Psoas muscle (tissue), 8 donors: ENCODE data around the gene RTKN2. TPM values are rescaled to one million over a fixed set of nuclear protein-coding genes. Genes with fewer than 3 reads are reported as not detected.

Source experiments
- ATAC-seq, 4 donors: fragments of 200-7000 bp; cut with Tn5 transposase; one replicate each; pipeline ENCODE4 v1.9.1; 2020; ENCODE audit warnings: moderate library complexity in 3 of 4, mild to moderate bottlenecking in 2 of 4
- DNase-seq, 2 donors: peaks; one replicate each; pipeline ENCODE4 v3.0.0-alpha.2; 2020
- H3K27ac ChIP-seq: fragments of 200-600 bp; one replicate; pipeline ENCODE4 v1.8.0; 2022
- H3K27me3 ChIP-seq, 3 donors: fragments of 200-600 bp in 1 of 3; one replicate each; pipeline versions ENCODE4 v1.6.1 to v1.8.0; 2013 to 2022; ENCODE audit warnings: low read length in 2 of 3, mild to moderate bottlenecking in 2 of 3, moderate library complexity in 1 of 3; ENCODE audit not compliant: insufficient read depth in 3 of 3
- H3K36me3 ChIP-seq, 2 donors: fragments of 200-600 bp in 1 of 2; one replicate each; pipeline versions ENCODE4 v1.6.1 to v1.8.0; 2013 to 2022; ENCODE audit warnings: low read depth in 1 of 2, mild to moderate bottlenecking in 1 of 2, moderate library complexity in 1 of 2; ENCODE audit not compliant: insufficient read depth in 1 of 2
- H3K4me1 ChIP-seq: fragments of 200-600 bp; one replicate; pipeline ENCODE4 v1.8.0; 2022
- H3K4me3 ChIP-seq: fragments of 200-600 bp; one replicate; pipeline ENCODE4 v1.8.0; 2022; ENCODE audit warnings: mild to moderate bottlenecking
- H3K9me3 ChIP-seq: fragments of 200-600 bp; one replicate; pipeline ENCODE4 v1.8.0; 2022
- CTCF ChIP-seq: fragments of 200-600 bp; IDR thresholded peaks from one replicate; pipeline ENCODE4 v1.8.0; 2022; ENCODE audit warnings: antibody characterized with exemption
- WGBS, 3 donors: extraction: QIAGEN DNeasy Blood & Tissue Kit; methylation state at CpG; one replicate each; pipeline versions ENCODE4 v1.1.6 to v1.1.7; 2013; 5-methylcytosine and 5-hydroxymethylcytosine counted together
- intact Hi-C, 2 donors: fragments of 100-400 bp; cut with DNase I; formaldehyde crosslinking; loops; one replicate each; pipeline versions ENCODE4 v1.11.0 to v1.14.2; 2022
- polyA plus RNA-seq, 3 donors: library from polyadenylated mRNA; stranded (reverse); fragments of 200-250 nt; gene quantifications; one replicate each; pipeline ENCODE4 v1.2.3, GENCODE V29; 2013
- total RNA-seq, 4 donors: library from RNA; stranded (reverse); fragmentation: NEBNext Ultra II Directional in 2 of 4; extraction: Animal tissue kit (Norgen Biotek cat#: 25700) in 2 of 4; gene quantifications; one replicate each; pipeline versions ENCODE4 v1.2.1 to v1.2.4, GENCODE V29; 2021 to 2023
- donor health status: healthy with polysubstance abuse.
- donor health status: DM: no; HTN: no; CAD: no; lungs with moderate emphysema.
- donor health status: Bipolar disorder and iron deficiency.
- donor health status: healthy.
- donor health status: DM: yes; HTN: yes; CAD: no.
- donor health status: DM: no; HTN: no; CAD: no.
- donor health status: DM: no; HTN: no; CAD: no.
- donor health status: DM: yes; HTN: yes; CAD: no.

Gene RTKN2
- total and polyA plus RNA-seq, 7 donors, result 0.01 to 0.09 (median 0.03) TPM; not detected in 3

- H3K36me3 ChIP-seq, result no peaks in the 10 kb centered on the region
- no peaks in the 10 kb centered on the region for H3K27me3 ChIP-seq
- intact Hi-C loops, result no loop called here
- TF ChIP-seq CTCF, result no peak
- no peak overlapping the region for H3K27ac ChIP-seq
- no peak overlapping the region for H3K4me3 ChIP-seq
- H3K4me1 ChIP-seq, result no peaks in the 10 kb centered on the region
- DNase-seq, result no peak
- ATAC-seq, result no peak
- WGBS, 3 donors, result 94 to 95% (median 94%) methylated on average over 5 of the region's 5 CpGs
- no peaks in the 10 kb centered on the region for H3K9me3 ChIP-seq
These were observed 84.5 kb downstream of the RTKN2 start for GRCh38 chr10:62183857-62184795.

- Histone ChIP-seq H3K27me3 (no peaks in the 10 kb centered on the region), H3K4me3 (no peak overlapping the region), H3K9me3 (no peaks in the 10 kb centered on the region), H3K4me1 (no peaks in the 10 kb centered on the region), H3K27ac (no peak overlapping the region), H3K36me3 (no peaks in the 10 kb centered on the region)
- 73 to 80% (median 77%) methylated on average over 3 of the region's 3 CpGs for WGBS, 3 donors
- ATAC-seq, result no peak
- intact Hi-C loops, result no loop called here
- DNase-seq, result no peak
- no peak for TF ChIP-seq CTCF
These were observed 85.2 kb downstream of the RTKN2 start for GRCh38 chr10:62183442-62183841.

- H3K27me3 ChIP-seq, result no peaks in the 10 kb centered on the region
- TF ChIP-seq CTCF, result no peak
- ATAC-seq (no peak), DNase-seq (no peak)
- intact Hi-C loops, result no loop called here
- H3K4me1 ChIP-seq, result no peaks in the 10 kb centered on the region
- no peak overlapping the region for H3K4me3 ChIP-seq
- no peaks in the 10 kb centered on the region for H3K9me3 ChIP-seq
- H3K27ac ChIP-seq, result no peak overlapping the region
- WGBS, 3 donors, result 96 to 98% (median 97%) methylated on average over 4 of the region's 4 CpGs
- H3K36me3 ChIP-seq, result no peaks in the 10 kb centered on the region
These were observed 86.0 kb downstream of the RTKN2 start for GRCh38 chr10:62182595-62182994.

- ATAC-seq, result no peak
- no peaks in the 10 kb centered on the region for H3K27me3 ChIP-seq
- no peak for TF ChIP-seq CTCF
- WGBS, 3 donors, result 65 to 85% (median 73%) methylated on average over 2 of the region's 2 CpGs
- intact Hi-C loops, result no loop called here
- no peak overlapping the region for H3K27ac ChIP-seq
- no peak for DNase-seq
- H3K9me3 ChIP-seq, result no peaks in the 10 kb centered on the region
- H3K4me1 ChIP-seq, result no peaks in the 10 kb centered on the region
- H3K4me3 ChIP-seq, result no peak overlapping the region
- no peaks in the 10 kb centered on the region for H3K36me3 ChIP-seq
These were observed 86.5 kb downstream of the RTKN2 start for GRCh38 chr10:62182171-62182570.
